Stimulated activated CD8-positive, alpha-beta memory T cell treated with anti-CD3 and anti-CD28 coated beads, Interleukin-15, amount 100 ng/mL, for 4 hours (primary cell): ENCODE results near the gene CD44.

ENCODE experiments used
- DNase-seq, 2 donors: peaks; one replicate each; pipeline ENCODE4 v3.0.0-alpha.2; 2020; ENCODE audit warnings: low read depth in 2 of 2

Gene CD44

DNA sequence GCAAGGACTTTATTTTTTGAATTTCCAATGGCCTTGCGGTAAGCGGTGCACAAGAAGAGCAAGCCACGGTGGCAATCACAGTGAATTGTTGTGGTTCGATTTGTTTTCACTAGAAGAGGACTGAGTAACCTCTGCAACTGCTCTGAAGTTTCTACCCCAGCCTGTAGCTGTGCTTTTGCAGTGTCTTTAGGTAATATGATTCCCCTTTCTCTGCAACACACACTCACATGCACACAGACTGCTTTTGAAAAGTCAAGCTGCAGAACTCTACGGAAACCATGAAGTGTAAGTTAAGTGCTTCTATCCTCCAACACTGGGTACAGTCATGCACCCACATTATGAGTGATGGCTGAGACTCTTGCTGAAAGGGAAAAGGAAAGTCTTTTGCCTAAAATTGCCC is 38.4 kb downstream of the CD44 start:
- no peak for DNase-seq

DNA sequence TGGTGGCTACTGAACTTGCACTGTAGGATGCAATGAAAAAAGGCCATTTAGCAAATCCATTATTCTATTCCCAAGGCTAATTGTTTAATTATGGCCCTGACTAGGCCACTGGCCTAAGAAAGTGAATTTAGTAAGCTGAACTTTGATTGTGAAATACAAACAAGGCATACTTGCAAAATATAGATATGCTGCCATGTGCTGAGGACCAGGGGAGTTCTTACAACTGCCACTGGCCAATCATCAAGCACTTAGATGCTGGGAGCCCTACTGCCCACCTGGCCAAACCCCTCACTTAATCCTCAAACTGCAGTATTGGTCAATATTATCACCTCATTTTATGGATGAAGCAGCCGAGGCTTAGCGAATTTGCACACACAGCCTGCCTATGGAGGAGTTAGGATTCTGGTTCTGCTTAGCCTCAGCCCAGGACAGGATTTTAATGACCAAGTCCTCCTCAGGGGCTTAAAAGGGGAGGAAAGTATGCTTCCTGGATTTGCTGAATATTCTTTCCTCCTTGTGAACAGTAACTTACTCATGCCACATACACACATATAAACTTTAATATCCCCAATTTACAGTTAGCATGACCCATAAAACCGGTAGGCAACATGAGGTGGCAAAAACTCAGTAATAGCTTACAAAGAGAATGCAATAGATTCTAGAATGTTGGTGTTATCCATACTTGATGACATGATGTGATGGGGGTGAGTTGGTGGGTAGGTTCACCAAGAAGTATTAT is 39.3 kb downstream of the CD44 start:
- DNase-seq: no peak

DNA sequence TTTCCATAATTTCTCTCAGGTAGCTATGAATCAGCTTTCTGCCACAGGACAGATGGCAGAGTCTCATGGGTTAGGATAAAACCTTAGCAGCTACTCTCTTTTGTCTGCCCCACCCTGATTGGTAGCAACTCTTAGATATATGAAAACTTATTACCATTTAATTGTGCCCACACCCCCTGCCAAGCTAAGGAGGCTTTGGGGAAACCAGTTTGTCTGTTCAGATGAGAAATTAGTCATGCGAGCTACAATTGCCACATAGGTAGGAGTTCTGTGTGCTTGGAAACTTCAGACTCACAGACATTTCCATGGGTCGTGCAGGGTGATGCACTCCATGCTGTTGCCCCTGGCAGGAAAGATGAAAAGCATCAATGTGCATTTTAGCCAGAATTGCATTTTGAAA is 39.9 kb downstream of the CD44 start:
- no peak for DNase-seq

DNA sequence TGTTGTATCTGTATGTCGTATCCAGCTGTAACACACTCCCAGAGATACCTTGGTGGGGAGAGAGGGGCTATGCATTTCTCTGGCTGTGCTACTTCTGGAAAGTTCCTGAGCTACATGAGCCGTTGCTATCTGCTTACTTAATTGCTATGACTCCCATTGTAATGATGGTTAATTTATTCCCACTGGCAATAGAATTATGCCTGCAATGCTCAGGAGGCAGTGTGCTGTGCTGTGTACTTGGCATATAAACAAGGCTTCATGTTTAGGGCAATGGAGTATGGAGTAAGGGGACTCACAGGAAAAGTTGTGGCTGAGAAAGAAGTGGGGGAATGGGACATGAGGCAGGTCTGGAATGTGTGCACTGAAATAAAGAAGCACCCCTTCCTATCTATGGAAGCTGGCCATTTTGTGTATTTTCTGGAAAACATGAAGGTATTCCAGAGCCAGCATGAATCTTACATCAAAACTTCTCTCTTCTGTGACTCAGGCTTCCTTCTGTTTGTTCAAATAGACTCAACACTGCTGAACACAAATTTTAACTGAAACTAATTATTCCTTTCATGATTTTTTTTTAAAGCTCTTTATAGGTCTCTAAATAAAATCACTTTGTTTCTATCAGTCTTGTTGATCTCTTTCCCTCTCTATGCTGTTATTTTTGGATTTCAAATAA is 40.6 kb downstream of the CD44 start:
- DNase-seq: no peak

DNA sequence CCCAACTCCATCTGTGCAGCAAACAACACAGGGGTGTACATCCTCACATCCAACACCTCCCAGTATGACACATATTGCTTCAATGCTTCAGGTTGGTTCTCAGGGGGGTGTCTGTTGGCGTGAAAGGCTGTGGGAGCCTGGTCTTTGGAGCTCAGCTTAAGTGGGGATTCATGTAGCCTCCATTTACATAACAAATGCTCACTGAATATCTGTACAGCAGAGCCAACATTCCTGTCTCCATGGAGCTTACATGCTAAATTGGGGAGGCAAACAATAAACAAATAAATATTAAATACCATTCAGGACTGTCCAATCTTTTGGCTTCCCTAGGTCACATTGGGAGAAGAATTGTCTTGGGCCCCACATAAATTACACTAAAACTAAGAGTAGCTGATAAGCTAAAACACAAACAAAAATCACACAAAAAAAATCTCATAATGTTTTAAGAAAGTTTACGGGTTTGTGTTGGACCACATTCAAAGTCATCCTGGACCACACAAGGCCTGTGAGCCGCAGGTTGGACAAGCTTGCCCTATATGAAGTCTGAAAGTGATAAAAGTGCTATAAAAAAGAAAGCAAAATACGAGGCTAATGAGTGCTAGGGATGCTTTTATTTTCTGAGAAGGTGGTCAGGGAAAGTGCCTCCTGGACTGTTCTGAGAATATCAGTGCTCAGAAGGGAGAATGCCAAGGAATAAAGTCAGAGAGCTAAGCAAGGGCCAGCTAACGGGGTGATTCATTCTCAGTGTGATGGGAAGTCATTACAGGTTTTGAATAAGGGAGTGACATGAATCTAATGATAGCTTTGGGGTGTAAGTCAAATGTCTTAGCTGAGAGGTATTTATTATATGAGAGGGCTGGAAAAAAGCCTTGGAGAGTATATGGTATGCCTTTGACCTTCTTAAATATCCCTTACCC is 41.6 kb downstream of the CD44 start:
- DNase-seq: no peak

DNA sequence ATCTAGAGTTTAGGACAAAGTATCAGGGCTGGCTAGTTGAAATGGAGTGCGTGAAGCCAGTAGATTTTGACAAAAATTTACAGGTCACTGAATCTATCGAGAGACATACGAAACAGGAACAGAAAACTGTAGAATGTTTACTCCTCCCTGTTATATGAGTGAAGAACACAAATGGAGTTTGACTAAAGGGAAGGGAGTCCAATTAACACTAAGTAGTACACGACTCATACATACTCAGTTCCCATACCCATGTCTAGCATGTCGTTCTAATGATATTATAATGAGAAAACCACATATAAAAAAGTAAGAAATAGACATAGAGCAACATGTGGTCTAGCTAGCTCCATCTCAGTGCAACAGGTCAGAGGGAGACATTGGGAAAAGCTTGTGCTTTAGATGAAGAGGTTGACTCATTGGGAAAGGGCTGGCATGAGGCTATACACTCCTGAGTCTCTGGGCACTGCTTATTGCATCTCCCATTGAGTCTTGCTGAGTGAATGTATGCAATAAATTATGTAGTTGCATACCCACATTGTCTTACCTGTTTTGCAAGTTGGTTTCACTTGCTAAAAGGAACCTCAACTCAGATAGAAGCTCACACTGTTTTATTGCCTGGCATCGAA is 43.5 kb downstream of the CD44 start:
- DNase-seq: no peak

DNA sequence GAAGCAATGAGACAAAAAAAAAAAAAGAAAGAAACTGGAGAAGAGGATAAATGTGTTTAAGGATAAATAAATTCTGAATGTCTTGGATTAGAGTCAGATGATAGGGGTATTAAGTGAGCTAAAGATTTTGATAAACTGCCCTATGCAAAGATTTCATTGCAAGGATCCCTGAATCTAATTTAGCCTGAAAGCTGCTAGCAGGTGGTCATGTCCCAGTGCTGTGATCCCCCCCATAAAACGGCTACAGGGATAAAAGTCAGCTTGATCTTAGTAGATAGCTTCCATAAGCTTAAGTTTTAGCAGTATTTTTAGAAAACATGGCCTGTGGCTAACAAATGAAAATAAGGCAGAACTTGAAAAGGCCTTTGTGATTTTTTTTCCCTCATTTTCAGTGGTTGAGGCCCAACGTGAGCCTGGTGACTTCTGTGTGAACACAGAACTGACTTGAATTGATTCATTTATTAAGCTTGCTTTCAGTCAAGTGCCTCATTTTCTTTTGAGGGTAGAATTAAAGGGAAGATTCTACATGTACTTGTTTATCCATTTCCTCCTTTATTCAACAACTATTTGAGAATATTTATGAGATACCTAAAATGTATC is 44.5 kb downstream of the CD44 start:
- no peak for DNase-seq

DNA sequence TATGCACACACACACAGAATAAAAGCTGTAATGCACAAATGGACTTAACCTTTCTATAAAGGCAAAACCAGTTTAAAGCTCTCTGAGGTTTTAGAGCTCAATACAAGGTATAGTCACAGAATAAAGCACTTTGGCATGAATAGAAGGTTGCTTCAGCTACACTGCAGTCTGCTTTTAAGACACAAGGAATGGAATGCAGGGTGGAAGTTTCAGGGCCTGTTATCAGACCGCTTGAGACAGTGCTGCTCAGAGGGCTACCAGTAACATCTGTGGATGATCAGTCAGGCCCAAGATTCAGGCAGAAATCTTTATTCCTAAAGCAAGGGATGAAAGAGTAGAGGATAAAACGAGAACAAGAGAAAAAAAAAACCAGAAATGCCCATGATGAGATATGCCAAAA is 46.7 kb downstream of the CD44 start:
- no peak for DNase-seq

DNA sequence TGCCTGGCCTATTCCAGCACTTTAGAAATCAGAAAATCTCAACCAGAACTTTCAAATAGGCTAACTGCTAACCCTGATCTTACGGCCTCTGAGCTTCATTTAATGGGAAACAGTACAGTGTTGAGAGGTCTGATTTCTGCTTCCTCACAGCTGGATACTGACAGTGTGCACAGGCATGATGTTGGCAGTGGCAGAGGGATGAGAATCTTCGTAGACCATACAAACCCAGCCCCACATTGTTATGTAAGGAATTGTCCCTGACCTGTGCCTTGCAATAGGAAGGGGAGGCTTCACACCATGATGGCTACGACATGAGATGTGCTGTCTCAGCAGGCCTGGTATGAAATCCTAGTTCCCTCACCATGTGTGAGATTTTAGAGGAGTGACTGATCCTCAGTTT is 49.0 kb downstream of the CD44 start:
- no peak for DNase-seq

DNA sequence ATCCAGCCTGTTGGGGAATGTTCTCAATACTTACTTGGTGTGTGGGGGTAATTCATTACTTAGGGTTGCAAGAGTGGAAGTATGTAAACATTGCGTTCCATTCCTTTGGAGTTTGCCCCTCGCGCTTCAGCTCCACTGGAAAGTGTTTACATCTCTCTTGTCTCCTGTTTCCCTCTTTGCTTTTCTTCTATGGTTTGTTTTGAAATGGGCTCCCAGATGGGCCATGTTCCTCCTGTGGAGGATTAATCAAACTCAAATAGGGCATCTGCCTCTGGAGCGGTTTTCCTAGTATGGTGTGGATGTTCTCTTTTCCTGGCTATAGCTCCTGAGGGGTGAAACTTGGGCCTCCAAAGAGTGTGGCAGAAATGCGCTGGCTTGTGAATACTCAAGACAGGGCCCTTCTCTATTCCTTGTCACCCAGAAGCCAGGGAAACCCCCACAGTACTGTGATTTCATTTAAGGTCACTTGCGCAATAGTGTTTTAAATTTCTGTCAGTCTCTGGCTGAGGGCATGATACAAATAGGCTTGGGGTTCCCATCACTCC is 51.9 kb downstream of the CD44 start:
- no peak for DNase-seq

DNA sequence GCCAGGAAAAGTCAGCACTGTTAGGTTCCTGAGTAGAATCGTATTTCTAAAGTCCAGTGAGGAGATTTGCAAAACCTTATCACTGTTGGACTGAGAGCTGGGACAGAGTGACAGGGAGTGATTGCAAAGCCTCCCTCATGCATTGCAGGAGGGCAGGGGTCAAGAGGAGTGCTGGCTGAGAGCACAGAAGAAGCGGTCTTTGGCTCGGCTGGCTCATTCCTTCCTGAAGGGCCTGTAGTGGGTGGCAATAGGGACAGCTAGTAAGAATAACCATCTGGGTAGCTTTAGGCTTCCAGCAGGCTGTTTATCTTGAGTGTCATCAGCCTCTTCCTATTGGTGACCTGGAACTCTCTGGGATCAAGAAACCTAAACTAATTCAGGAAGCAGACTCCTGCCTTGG is 53.4 kb downstream of the CD44 start:
- DNase-seq: no peak

DNA sequence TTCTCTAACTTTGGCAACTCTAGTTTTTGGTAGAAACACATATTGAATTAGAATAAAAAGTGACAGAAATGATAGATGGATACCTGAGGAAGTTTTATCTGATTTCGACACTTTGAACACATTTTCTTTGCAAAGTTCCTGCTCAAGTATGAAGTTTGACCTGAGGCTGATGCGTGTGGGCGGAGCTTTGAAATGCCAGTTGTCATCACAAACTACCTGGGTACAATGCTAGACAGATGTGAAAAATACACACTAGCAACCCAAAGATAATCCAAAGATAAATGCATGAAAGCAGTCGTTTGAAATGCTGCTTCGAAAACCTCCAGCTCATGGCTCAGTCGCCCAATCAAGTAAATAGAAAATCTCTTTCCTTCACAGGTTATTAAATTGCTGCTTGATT is 54.8 kb downstream of the CD44 start:
- no peak for DNase-seq

DNA sequence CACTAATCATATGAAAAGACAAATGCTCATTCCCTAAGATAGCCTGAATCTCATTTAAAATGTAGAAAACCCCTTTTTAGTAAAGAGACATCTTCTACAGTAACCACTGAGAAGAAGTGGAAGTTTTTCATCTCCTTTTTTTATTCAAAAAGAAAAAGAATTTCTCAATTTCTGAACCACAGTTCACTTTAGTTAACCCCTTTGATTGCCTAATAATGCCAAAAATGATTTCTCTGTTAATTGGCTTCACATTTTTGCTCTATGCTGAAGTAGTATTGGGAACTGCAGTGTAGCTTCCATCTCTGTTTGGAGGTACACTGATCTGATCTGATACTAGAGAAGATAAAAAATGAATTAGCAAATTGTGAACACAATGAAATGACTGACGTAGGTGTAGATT is 58.3 kb downstream of the CD44 start:
- DNase-seq: no peak

DNA sequence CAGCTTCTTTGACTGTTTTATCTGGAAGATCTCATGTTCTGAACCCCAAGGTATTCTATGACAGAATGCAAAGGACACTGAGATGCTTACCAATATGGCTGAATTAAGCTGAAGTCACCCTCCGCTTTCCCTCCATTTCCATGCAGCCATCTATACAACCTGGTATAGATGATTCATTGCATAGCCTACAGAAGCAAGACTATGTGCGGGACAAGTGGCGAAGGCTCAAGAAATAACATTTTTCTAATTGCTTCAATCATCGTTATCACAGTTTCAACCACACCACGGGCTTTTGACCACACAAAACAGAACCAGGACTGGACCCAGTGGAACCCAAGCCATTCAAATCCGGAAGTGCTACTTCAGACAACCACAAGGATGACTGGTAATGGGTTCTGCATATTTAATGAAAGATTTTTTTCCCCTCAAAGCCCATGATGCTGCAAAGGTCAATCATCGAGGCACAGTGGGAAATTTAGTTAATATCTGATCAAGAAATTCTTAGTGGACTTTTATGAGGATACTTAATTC is 61.9 kb downstream of the CD44 start:
- DNase-seq: no peak

DNA sequence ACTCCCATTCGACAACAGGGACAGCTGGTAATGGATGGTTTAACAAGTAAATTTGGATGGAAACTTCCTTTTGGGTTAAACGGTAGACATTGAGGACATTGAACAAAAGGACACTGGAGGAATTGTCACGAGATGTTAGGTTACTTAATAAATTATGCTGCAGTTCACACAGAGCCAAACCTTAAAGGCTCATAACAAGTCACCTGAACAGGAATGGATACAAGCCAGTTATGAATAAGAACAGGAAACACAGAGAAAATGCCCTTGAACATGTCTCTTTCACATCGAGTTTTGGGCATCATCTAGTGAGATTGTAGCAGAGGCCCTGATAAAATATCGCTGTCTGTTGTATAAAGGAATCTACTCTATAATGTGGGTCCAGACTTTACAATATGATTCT is 65.6 kb downstream of the CD44 start:
- DNase-seq: no peak

DNA sequence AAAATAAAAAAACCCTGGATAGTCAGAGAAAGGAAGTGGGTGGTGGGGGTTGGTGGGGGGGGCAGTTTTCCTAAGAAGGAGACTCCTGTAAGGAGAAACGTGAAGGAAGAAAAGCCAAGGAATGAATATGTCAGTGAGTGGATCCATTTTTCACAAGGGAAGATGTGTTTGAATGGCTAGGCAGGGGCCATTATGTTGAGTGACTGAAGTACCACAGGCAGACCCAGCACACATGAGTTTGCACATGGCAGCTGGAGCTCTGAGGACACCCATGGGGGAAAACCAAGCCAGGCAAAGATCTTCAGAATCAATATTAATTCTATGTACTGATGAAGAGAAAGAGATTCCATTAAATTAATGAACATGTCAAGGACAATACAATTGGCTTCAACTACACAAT is 67.6 kb downstream of the CD44 start:
- no peak for DNase-seq

DNA sequence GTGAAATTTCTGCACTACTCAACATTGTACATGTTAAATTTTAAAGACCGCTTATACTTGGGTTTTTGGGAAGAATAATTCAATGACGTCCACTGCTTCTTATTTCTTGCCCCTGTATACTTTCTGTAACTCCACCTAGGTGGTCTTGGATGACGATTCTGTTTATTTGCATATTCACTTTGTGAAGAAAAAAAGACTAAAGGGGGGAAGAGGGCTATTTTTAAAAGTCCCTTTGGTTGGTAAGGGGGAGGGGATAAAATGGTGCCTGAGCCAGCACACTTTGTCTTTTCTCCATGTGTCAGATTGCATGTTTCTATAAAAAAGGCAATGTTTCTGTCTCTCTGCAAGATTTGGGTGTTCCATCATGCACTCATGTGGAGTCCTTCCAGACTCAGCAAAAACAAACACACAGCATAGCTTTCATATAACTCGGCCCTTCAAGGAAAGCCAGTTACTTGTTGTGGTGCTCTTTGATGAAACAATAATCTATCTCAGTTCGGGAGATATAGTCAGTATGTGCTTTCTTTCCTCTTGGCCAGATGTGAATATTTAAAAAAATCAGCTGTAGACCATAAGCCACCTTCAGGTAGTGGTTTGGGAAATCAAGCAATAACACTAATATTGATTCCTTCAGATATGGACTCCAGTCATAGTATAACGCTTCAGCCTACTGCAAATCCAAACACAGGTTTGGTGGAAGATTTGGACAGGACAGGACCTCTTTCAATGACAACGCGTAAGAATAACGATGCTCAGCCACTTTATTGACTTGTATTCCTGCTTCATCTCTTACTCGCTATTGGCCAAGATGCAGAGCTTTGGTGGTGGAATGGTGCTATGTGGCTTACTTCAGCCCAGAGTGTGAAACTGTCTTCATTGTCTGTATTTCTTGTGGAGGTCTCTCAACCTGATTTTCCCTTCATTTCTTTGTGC is 68.8 kb downstream of the CD44 start:
- no peak for DNase-seq

DNA sequence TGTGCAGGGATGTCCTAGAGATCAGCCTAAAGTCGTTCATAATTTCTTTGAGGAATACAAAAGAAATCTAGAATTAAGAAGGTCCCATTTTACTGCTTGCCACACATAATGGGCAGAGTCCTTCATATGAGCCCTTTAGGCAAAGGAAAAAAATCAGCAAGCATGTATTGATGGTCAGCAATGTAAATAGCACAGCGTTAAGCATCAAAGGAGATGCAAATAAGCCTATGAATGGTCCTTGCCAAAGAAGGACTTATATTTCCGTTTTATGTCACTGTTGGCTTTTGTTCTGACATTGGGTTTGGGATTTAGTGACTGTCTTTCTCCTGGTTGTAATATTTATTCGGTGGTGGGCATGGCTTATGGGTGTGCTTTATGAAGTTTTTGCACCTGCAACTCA is 69.8 kb downstream of the CD44 start:
- no peak for DNase-seq

DNA sequence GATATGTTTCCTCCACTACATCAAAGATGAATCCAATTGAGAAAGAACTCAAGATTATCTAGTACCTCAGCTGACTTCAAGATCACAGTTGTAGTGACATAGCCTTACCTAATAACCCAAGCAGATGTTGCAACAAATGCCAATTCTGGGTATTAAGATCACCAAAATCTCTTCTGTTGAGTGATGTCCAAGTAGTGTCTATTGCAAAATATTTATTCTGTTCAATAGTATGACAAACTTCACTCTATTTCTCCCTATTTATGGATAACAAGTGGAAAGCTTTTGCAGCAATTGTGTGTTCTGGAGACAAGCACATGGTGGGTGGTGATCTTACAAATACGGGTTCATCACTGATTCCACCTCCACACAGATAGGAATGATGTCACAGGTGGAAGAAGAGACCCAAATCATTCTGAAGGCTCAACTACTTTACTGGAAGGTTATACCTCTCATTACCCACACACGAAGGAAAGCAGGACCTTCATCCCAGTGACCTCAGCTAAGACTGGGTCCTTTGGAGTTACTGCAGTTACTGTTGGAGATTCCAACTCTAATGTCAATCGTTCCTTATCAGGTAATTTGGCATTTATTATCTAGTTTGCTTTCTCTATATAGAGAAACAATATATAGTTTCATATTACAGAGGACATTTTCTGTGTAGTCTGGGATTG is 72.0 kb downstream of the CD44 start:
- no peak for DNase-seq

DNA sequence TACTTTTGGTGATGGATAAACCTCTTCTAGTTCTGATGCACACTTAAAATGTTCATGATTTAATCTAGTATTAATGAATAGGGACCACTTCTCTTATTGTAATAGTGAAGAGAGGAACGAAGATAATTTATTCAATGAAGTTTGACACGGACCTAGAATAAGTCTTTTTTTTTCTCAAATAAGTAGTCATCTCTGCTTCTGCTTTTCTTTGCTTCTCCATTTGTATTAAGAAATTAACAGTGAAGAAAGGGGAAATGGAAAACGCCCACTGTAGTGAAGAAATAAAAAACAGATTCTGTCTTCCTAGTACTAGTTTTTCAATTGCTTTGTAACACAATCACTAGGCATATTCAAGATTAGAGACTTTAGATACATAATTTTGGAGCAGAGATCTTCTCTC is 73.0 kb downstream of the CD44 start:
- no peak for DNase-seq
